ENCODE data around the gene GAPDH.
"Not testable (repeated sequence)": the region's sequence is repeated elsewhere in the genome, so short reads cannot be mapped to it uniquely, and the experiment has no call there.

GAPDH gene

DNA sequence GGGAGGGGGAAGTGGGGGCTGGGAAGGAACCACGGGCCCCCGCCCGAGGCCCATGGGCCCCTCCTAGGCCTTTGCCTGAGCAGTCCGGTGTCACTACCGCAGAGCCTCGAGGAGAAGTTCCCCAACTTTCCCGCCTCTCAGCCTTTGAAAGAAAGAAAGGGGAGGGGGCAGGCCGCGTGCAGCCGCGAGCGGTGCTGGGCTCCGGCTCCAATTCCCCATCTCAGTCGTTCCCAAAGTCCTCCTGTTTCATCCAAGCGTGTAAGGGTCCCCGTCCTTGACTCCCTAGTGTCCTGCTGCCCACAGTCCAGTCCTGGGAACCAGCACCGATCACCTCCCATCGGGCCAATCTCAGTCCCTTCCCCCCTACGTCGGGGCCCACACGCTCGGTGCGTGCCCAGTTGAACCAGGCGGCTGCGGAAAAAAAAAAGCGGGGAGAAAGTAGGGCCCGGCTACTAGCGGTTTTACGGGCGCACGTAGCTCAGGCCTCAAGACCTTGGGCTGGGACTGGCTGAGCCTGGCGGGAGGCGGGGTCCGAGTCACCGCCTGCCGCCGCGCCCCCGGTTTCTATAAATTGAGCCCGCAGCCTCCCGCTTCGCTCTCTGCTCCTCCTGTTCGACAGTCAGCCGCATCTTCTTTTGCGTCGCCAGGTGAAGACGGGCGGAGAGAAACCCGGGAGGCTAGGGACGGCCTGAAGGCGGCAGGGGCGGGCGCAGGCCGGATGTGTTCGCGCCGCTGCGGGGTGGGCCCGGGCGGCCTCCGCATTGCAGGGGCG is at the start of gene GAPDH:
Gene GAPDH (plus strand): TSS at position 595 of the 772 bp plus-strand sequence. CDS start 316 bp downstream, outside the sequence.
- peak; percentile 96 to 98 for DNase-seq

DNA sequence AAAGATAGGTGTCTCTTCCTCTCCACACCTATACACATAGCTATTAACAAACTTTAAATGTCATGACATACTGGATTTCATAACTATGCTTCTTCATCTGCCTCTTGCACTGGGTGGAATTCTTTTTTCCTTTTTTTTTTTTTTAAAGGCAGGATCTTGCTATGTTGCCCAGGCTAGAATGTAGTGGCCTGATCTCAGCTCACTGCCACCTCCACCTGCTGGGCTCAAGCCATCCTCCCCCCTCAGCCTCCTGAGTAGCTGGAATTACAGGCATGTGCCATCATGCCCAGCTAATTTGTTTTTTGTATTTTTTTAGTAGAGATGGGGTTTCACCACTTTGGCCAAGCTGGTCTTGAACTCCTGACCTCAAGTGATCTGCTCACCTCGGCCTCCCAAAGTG is 46.1 kb upstream of the GAPDH start:
- no peak for DNase-seq

GRCh38 chr12:6489449-6489848 is 44.9 kb upstream of the GAPDH start:
- DNase-seq: no peak

- not testable (repeated sequence) for DNase-seq
Measured at GRCh38 chr12:6490673-6491072, 43.6 kb upstream of the GAPDH start.

DNA sequence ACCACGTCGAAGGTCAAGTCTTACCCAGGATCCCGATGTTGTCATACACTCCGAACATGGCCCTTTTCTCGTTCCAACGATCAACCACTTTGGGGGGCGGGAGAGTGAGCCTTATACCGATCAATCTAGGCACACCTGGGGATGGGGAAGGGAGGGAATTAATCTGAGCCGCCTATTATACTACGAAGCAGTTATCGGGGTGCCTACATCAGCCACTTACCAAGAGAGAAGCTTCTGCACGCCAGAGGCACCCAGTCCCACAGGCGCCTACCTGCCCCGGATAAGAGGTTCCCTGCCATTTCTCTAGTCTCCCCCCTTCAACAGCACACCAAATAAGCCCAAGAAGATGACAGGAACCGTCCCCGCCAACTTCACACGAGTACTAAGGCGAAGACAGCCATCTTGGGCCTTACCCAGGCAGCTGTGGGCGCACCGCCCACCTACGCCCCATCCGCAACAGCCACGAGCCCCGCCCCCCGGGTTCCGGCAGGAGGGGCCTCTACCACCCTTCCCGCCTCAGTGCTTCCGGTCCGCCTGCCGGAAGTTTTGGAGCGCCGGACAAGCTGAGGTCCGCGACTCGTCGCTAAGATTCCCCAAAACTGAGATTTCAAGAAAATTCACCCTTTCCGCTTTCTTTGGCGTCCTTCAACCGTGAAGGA is 41.4 kb upstream of the GAPDH start, which contains the start of gene MRPL51:
Gene MRPL51 (minus strand): TSS at position 425 of the 659 bp plus-strand sequence. CDS start 126 bp downstream, at position 299.
- peak; percentile 90 to 98 for DNase-seq

GRCh38 chr12:6493497-6494257 is 40.6 kb upstream of the GAPDH start, which contains the start of gene NCAPD2:
Gene NCAPD2, plus strand, starts transcription at chr12:6494102. Its CDS starts 997 bp downstream, at chr12:6495099.
- peak; percentile 94 to 98 for DNase-seq

DNA sequence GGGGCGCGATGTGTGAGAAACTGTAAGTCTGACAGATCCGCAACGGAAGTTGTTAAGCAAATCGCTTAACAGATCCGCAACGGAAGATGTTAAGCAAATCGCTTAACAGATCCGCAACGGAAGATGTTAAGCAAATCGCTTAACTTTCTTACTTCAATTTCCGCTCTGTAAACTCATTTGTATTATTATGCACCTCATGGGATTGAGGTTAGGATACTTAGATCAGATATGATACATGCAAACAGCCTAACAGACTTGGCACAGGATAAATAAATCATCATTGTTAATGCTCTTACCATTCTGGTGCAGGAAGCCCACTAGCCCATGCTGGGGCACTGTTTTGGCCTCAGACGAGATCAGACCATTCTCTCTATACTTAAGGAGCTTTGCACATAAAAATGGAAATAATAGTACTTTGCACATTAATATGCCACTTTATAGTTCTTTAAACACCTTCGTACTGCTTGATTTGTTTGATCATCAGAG is 40.0 kb upstream of the GAPDH start:
- peak in 1 of 2 experiments; percentile 36 for DNase-seq

- DNase-seq: no peak
Measured at GRCh38 chr12:6494968-6495367, 39.3 kb upstream of the GAPDH start.

DNA sequence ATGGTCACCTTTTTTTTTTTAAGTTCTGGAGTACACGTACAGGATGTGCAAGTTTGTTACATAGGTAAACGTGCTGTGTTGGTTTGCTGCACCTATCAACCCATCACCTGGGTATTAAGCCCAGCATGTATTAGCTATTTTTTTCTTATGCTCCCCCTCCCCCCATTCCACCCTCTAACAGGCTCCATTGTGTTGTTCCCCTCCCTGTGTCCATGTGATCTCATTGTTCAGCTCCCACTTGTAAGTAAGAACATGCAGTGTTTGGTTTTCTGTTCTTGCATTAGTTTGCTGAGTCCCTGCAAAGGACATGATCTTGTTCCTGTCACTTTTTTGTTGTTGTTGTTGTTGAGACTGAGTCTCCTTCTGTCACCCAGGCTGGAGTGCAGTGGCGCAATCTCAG is 37.0 kb upstream of the GAPDH start:
- DNase-seq: not testable (repeated sequence)

DNA sequence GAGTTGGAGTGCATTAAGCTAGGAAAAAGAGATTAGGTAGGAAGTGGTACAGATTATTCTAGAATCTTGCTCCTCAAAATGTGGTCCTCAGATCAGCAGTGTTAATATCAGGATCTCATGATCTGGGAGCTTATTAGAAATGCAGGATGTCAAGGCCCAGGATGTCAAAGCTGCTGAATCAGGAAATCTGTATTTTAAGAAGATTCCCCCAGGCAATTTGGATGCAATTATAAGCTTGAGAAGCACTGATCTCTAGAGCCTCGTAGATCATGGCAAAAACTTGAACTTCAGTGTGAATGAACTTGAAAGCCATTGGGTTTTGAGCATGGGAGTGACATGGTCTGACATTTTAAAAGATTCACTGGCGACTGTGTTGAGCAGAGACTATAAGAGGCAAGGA is 33.9 kb upstream of the GAPDH start:
- DNase-seq: no peak

- no peak for DNase-seq
Measured at GRCh38 chr12:6507102-6507998, 27.0 kb upstream of the GAPDH start.

- no peak for DNase-seq
Measured at GRCh38 chr12:6508087-6508486, 26.2 kb upstream of the GAPDH start.

GRCh38 chr12:6520186-6520585 is 14.1 kb upstream of the GAPDH start:
- DNase-seq: no peak

DNA sequence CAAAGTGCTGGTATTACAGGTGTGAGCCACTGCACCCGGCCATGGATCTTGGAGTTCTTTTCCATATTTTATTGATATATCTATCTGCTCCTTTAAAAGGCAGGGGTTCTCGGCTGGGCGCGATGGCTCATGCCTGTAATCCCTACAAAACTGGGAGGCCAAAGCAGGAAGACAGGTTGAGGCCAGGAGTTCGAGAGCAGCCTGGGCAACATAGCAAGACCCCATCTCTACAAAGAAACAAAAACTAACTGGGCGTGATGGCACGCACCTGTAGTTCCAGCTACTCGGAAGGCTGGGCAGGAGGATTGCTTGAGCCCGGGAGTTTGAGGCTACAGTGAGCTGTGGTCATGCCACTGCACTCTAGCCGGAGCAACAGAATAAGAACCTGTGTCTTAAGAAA is 12.1 kb upstream of the GAPDH start:
- no peak for DNase-seq

GRCh38 chr12:6523708-6524107 is 10.6 kb upstream of the GAPDH start:
- DNase-seq: no peak

DNA sequence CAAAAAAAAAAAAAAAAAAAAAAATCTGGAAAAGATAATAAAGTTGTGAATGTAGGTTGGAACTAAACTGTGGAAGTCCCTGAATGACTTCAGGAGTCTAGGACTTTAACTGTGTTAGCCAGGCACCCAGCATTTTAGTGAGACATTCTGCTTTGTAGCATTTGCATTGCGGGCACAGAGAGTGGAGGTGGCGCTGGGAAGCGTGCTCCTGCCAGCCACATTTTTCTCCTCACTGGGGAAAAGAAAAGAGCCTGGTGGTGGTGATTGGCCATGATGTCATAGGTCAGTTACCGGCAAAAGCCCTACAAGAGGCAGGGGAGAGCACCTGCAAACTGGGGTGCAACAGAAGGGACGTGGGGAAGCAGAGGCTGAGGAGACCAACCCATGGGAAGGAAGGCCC is 9.7 kb upstream of the GAPDH start:
- DNase-seq: no peak

- no peak for DNase-seq
Measured at GRCh38 chr12:6526201-6526600, 8.1 kb upstream of the GAPDH start.

GRCh38 chr12:6526766-6527525 is 7.4 kb upstream of the GAPDH start:
- no peak for DNase-seq

- DNase-seq: no peak
Measured at GRCh38 chr12:6527711-6528110, 6.6 kb upstream of the GAPDH start.

- DNase-seq: no peak
Measured at GRCh38 chr12:6528539-6529235, 5.6 kb upstream of the GAPDH start.

DNA sequence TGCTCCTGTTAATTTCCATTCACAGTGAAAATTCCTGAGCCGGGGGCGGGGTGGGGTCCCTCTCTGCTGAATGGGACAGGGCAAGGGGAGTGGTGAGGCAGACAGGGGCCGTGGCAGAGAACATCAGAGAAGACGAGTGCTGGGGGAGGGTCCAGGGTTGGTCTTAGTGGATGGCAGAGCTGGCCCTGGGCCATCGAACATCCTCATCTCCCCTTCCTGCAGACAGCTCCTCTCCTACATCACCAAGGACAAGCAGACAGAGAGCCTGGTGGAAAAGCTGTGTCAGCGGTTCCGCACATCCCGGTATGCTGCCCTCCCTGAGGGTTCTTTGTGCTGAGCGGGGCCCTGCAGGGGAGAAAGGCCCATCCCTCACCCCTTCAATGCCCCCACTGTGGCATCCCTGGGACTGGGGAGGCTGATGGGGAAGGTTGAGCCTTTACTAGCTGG is 5.0 kb upstream of the GAPDH start:
- DNase-seq: no peak

Measured in NCI-H446 (cell line).